AG04449 (cell line): Measurements from ENCODE around the gene C19orf53.
"Not testable (repeated sequence)": the region's sequence is repeated elsewhere in the genome, so short reads cannot be mapped to it uniquely, and the experiment has no call there.

Experiments
- CTCF ChIA-PET: fragments of 350-600 bp; formaldehyde crosslinking; extraction: SDS; loops from one replicate; lab custom pipeline; 2021; ENCODE audit warnings: antibody characterized with exemption; lab: Yijun Ruan, JAX
- POLR2A ChIA-PET: fragments of 400-600, 350-600 bp; formaldehyde crosslinking; extraction: SDS; loops from one replicate; lab custom pipeline; 2020; ENCODE audit warnings: antibody characterized with exemption, inconsistent platforms; lab: Yijun Ruan, JAX
- DNase-seq: peaks from one replicate; pipeline ENCODE4 v3.0.0-alpha.2; 2010; ENCODE audit warnings: low read depth, low spot score
- H3K4me3 ChIP-seq: 2 replicates; pipeline ENCODE4 v1.5.1; 2011; ENCODE audit warnings: low read depth, mild to moderate bottlenecking, control low read depth, low read length
- CTCF ChIP-seq: IDR thresholded peaks from one replicate; pipeline ENCODE4 v1.5.1; 2011; ENCODE audit warnings: mild to moderate bottlenecking, moderate library complexity, low read length, control low read depth, inconsistent platforms; ENCODE audit not compliant: insufficient read depth; ENCODE audit errors: missing control alignments

C19orf53 gene

GRCh38 chr19:13790354-13790753 is 16.1 kb downstream of the C19orf53 start:
- POLR2A ChIA-PET: no interaction called here
- no peak overlapping the region for H3K4me3 ChIP-seq
- no peak for DNase-seq
- no peak for TF ChIP-seq CTCF
- CTCF ChIA-PET: interaction anchor here (9.0 kb wide), 1 partner anchor 71 kb away, joined by 138 read pairs; no protein-coding TSS in a partner anchor

GRCh38 chr19:13793317-13793716 is 19.1 kb downstream of the C19orf53 start:
- H3K4me3 ChIP-seq, POLR2A ChIA-PET, DNase-seq: not testable (repeated sequence)
- CTCF ChIA-PET: interaction anchor here (5.4 to 6.7 kb wide), 2 partner anchors 8 to 69 kb away, joined by 31 to 65 read pairs; no protein-coding TSS in a partner anchor

- TF ChIP-seq CTCF: no peak
- peak; percentile 72 for DNase-seq
- CTCF ChIA-PET: interaction anchor here (5.4 to 6.7 kb wide), 2 partner anchors 9 to 68 kb away, joined by 31 to 65 read pairs; no protein-coding TSS in a partner anchor
- peak overlapping the region; percentile 94 for H3K4me3 ChIP-seq
- POLR2A ChIA-PET: interaction anchor here (0.9 to 2.1 kb wide), 7 partner anchors 19 to 72 kb away, joined by 3 to 5 read pairs (median 4); partner anchors contain the start of gene MRI1
Observed at GRCh38 chr19:13794398-13794756, 20.1 kb downstream of the C19orf53 start.

- H3K4me3 ChIP-seq: peak within 1 kb of the TSS; percentile 94
- TF ChIP-seq CTCF: no peak
- ChIA-PET POLR2A (interaction anchor here (0.9 to 2.1 kb wide), 9 partner anchors 20 to 71 kb away, joined by 3 to 7 read pairs (median 4); partner anchors contain the start of gene MRI1), CTCF (interaction anchor here (0.7 to 6.7 kb wide), 3 partner anchors 9 to 68 kb away, joined by 3 to 65 read pairs (median 31); no protein-coding TSS in a partner anchor)
- peak; percentile 95 for DNase-seq
Observed at GRCh38 chr19:13794757-13795589, 20.7 kb downstream of the C19orf53 start, which contains the start of gene ZSWIM4. TSS of gene ZSWIM4 (plus strand) at chr19:13795443. CDS start at chr19:13795649, 206 bp downstream.

GRCh38 chr19:13795595-13796300 is 21.5 kb downstream of the C19orf53 start:
- DNase-seq: no peak
- ChIA-PET POLR2A (interaction anchor here (1.0 to 2.1 kb wide), 8 partner anchors 8 to 67 kb away, joined by 3 to 10 read pairs (median 4); partner anchors contain the start of gene MRI1), CTCF (interaction anchor here (1.1 to 6.7 kb wide), 6 partner anchors 10 to 67 kb away, joined by 3 to 65 read pairs (median 10); partner anchors contain the start of gene C19orf53)
- TF ChIP-seq CTCF: no peak
- peak overlapping the region; percentile 74 for H3K4me3 ChIP-seq

GRCh38 chr19:13796301-13797057 is 22.2 kb downstream of the C19orf53 start:
- peak overlapping the region; percentile 74 for H3K4me3 ChIP-seq
- peak; percentile 80 for DNase-seq
- ChIA-PET POLR2A (interaction anchor here (0.6 to 1.7 kb wide), 10 partner anchors 9 to 75 kb away, joined by 3 to 10 read pairs (median 4); partner anchors contain the start of gene MRI1), CTCF (interaction anchor here (0.8 to 6.7 kb wide), 12 partner anchors 11 to 83 kb away, joined by 3 to 65 read pairs (median 6); partner anchors contain the start of gene C19orf53)
- TF ChIP-seq CTCF: peak; percentile 47
